Middle frontal gyrus (tissue), 1 donor: Measurements from ENCODE around the gene LHPP.
A peak's percentile ranks its signal among the peaks of the same experiment; 100 is the strongest.

Experiments
- DNase-seq: peaks from one replicate; pipeline ENCODE4 v3.0.0-alpha.2; 2015; ENCODE audit warnings: low spot score; ENCODE audit errors: extremely low spot score

Gene LHPP

GRCh38 chr10:124520558-124521428, 59.2 kb downstream of the LHPP start:
- no peak for DNase-seq

DNA sequence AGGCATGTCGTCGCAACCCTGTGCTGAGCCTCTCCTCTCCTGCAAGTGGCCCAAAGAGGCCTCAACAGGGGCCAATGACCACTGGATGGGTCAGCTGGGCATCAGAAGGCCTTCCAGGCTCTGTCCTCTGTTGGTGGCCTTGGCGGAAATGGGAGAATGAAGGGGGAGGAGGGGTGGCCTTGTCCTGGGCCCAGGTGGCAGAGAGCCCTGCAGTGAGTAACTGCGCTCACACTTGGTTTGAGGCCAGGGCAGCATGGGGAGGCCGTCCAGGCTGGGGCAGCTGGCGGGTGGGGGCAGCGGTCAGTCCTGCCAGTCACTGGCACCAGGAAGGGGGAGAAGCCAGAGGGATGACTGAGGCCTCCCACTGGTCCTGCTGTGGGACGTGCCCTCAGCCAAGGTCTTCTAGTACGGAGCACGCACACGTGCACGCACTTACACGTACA, 59.8 kb downstream of the LHPP start:
- no peak for DNase-seq

GRCh38 chr10:124522131-124522932, 60.7 kb downstream of the LHPP start:
- no peak for DNase-seq

- DNase-seq, result no peak
Measured at GRCh38 chr10:124522933-124523871, 61.6 kb downstream of the LHPP start.

GRCh38 chr10:124523901-124524300, 62.3 kb downstream of the LHPP start:
- DNase-seq, result no peak

DNA sequence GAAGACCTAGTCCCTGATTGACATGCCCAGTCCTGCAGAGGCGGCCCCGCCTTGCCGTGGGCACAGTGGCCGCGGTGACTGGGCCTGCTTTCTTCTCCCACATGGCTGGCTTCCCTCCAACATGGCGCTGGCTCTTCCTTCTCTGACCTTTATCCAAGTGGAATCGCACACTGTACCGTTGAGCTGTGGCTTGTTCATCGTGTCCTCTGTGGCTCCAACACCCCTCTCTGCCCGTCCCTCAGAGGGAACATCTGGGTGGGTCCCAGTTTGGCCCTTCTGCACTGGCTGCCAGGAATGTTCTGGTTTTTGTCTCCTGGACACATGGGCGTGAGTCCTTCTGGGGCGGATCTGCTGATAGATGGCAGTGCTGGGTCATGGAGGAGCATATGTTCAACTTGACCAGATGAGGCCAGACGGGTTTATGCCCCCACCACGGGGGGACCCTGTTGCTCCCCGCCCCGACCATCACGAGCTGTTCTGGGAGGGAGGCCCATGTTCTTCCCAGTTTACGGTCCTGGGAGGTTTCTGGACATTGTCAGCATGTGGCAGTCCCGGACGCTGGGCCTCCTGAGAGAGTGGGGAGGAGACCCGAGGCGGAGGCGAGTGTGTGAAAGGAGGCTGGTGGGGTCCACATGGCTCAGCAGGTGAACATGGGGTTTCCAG, 63.5 kb downstream of the LHPP start:
- no peak for DNase-seq

- DNase-seq, result no peak
Measured at GRCh38 chr10:124525751-124526600, 64.4 kb downstream of the LHPP start.

- no peak for DNase-seq
Measured at GRCh38 chr10:124526621-124527267, 65.1 kb downstream of the LHPP start.

DNA sequence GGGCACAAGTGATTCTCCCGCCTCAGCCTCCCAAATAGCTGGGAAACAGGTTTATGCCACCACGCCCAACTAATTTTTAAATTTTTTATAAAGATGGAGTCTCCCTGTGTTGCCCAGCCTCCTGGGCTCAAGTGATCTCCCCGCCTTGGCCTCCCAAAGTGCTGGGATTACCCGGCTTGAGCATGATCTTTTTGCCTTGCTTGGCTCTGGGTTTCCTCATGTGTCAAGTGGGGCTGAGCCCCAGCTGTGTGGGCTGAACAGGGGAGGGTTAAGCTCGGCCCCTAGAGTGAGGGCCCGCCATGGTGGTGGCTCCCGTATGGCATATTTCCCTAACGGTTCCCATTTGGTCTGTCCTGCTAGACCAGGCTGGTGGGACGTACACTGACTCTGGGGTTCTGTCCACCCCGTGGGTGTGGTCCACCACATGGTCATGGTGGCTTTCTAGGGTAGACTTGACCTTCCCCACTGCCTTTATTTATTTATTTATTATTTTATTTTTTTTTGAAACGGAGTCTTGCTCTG, 66.3 kb downstream of the LHPP start:
- no peak for DNase-seq

- DNase-seq, result no peak
Measured at GRCh38 chr10:124529661-124530214, 68.1 kb downstream of the LHPP start.

DNA sequence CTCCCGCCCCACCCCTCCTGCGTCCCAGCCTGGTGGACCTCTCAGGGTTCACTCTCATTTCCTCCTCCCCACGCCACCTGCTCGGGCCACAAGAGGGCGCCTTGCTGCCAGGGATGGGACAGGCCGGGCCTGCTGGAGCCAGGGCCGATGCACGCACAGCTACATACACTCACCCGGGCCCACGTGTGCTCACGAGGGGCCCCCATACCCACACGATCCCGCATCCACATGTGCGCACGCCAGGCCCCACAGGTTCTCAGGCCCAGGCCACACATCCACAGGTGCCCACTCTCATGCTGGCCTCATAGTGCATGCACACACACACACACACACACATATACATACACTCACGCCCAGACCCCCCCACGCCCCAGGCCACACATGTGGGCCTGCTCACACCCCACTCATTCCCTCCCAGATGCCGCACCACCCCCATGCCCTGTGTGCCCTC, 68.6 kb downstream of the LHPP start:
- DNase-seq, result peak; percentile 68

DNA sequence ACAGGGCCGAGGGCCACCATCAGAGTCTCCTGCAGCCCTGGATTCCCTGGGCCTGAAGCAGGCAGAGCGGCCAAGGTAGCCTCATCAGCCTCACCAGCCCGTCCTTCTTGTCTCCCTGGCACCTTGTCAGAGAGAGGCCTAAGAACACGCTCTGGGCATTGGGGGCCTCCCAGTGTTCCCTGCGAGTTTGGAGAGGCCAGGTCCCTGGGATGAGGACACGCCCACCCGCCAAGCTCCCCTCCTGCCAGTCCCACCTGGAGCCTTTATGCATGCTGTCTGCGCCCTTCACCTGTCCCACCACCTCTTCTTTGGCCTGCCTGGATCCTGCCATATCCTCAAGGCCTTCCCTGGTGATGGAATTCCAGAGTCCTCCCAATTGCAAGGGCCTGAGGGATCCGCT, 69.2 kb downstream of the LHPP start:
- no peak for DNase-seq

GRCh38 chr10:124532106-124532641, 70.6 kb downstream of the LHPP start:
- no peak for DNase-seq

- DNase-seq, result no peak
Measured at GRCh38 chr10:124532788-124533187, 71.2 kb downstream of the LHPP start.

DNA sequence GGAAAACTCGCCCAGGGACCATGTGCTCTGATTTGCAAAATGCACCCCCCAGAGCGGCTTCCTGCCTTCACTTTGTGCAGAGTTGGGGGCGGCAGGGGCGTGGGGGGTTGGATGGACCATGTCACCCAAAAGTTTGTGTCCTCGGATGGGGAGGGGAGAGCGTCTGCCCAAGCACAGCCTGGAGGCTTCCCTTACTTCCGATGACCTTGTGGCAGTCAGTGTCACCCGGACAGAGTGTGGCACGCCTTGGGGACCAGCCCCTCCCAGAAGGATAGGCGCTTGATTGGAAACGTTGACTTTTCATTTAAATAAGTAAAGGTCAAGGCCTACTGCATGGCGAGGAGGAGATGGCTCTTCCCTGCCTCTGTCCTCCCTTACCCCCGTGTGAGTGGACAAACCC, 71.6 kb downstream of the LHPP start:
- no peak for DNase-seq

DNA sequence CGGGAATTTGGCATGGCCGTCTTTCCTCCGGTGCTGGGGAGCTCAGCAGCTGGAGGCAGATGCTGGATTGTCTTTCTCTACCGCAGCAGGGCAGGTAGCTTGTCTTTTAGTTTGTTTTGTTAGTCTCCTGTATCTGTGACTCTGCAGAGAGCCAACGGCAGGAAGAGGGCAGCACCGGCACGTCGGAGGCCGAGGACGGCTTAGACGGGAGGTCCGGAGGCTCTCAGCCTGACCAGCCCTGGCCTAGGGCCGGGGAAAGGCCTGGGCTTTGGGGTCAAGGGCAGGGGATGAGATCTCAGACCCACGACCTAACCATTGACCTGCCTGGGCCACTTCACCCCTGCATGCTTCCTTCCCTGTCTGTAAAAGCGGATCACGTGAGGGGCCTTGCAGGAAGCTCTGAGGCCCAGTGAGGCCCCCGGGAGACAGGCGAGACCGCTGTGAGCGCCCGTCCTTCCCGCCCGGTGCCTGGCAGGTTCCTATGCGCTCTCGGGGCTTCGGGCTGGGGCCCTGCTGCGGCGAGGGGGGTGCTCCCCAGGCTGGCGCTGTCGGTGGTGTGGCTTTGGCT, 72.7 kb downstream of the LHPP start:
- DNase-seq, result no peak

GRCh38 chr10:124534826-124535601, 73.4 kb downstream of the LHPP start:
- DNase-seq, result no peak
